Neural crest cell (in vitro differentiated cells): ENCODE measurements around the gene ACVR1C. TPM values are rescaled to one million over a fixed set of nuclear protein-coding genes. Genes with fewer than 3 reads are reported as not detected.
A peak's percentile ranks its signal among the peaks of the same experiment; 100 is the strongest.

Experiments used
- DNase-seq: peaks from one replicate; pipeline ENCODE4 v3.0.0; 2021; ENCODE audit warnings: low read depth, mixed read lengths, low spot score
- H3K27ac Mint-ChIP-seq: one replicate; pipeline ENCODE4 v1.8.0; 2021; ENCODE audit warnings: mild to moderate bottlenecking, mixed read lengths; ENCODE audit not compliant: unreplicated experiment
- H3K27me3 Mint-ChIP-seq: 2 replicates; pipeline ENCODE4 v1.8.0; 2021; ENCODE audit warnings: low read depth, mild to moderate bottlenecking, mixed read lengths
- H3K36me3 Mint-ChIP-seq: 2 replicates; pipeline ENCODE4 v1.8.0; 2021; ENCODE audit warnings: low read depth, mild to moderate bottlenecking, mixed read lengths
- H3K4me1 Mint-ChIP-seq: 2 replicates; pipeline ENCODE4 v1.8.0; 2021; ENCODE audit warnings: mixed read lengths
- H3K4me3 Mint-ChIP-seq: one replicate; pipeline ENCODE4 v1.8.0; 2021; ENCODE audit warnings: mild to moderate bottlenecking, mixed read lengths
- H3K9me3 Mint-ChIP-seq: 2 replicates; pipeline ENCODE4 v1.8.0; 2021; ENCODE audit warnings: mixed read lengths
- CTCF ChIP-seq: fragments of 200-600 bp; sonication (generic); conservative IDR thresholded peaks from 2 replicates; pipeline ENCODE4 v1.5.0; 2021; ENCODE audit warnings: antibody characterized with exemption, mild to moderate bottlenecking
- total RNA-seq: library from RNA; stranded (reverse); gene quantifications from 2 replicates; pipeline ENCODE4 v1.2.1, GENCODE V29; 2021

The ACVR1C gene
- total RNA-seq, 1 donor from 2014 or later: 0.26 TPM

GRCh38 chr2:157601807-157602206, 26.9 kb downstream of the ACVR1C start:
- H3K4me1 Mint-ChIP-seq: no peaks in the 10 kb centered on the region
- no peak for DNase-seq

GRCh38 chr2:157596992-157597681, 31.5 kb downstream of the ACVR1C start:
- Mint-ChIP-seq H3K4me3 (no peak overlapping the region), H3K4me1 (no peaks in the 10 kb centered on the region), H3K36me3 (no peaks in the 10 kb centered on the region), H3K27me3 (peaks cover 76% of the 10 kb centered on the region), H3K9me3 (no peaks in the 10 kb centered on the region), H3K27ac (no peak overlapping the region)
- DNase-seq: peak; percentile 39
- TF ChIP-seq CTCF: peak; percentile 65

More at GRCh38 chr2:157601807-157602206, 26.9 kb downstream of the ACVR1C start:
- no peaks in the 10 kb centered on the region for H3K9me3 Mint-ChIP-seq
- H3K36me3 Mint-ChIP-seq: no peaks in the 10 kb centered on the region
- H3K27me3 Mint-ChIP-seq: peaks cover 77% of the 10 kb centered on the region
- no peak overlapping the region for H3K4me3 Mint-ChIP-seq
- TF ChIP-seq CTCF: no peak
- no peak overlapping the region for H3K27ac Mint-ChIP-seq

GRCh38 chr2:157593411-157593810, 35.3 kb downstream of the ACVR1C start:
- no peak overlapping the region for H3K4me3 Mint-ChIP-seq

GRCh38 chr2:157592948-157593347, 35.7 kb downstream of the ACVR1C start:
- H3K27ac Mint-ChIP-seq: no peak overlapping the region
- H3K4me3 Mint-ChIP-seq: no peak overlapping the region
- peaks cover 70% of the 10 kb centered on the region for H3K27me3 Mint-ChIP-seq
- H3K4me1 Mint-ChIP-seq: no peaks in the 10 kb centered on the region
- peak; percentile 41 for TF ChIP-seq CTCF
- H3K9me3 Mint-ChIP-seq: no peaks in the 10 kb centered on the region
- no peak for DNase-seq
- no peaks in the 10 kb centered on the region for H3K36me3 Mint-ChIP-seq

More at GRCh38 chr2:157593411-157593810, 35.3 kb downstream of the ACVR1C start:
- no peak overlapping the region for H3K27ac Mint-ChIP-seq
- no peaks in the 10 kb centered on the region for H3K4me1 Mint-ChIP-seq
- H3K27me3 Mint-ChIP-seq: peaks cover 70% of the 10 kb centered on the region
- TF ChIP-seq CTCF: peak; percentile 10
- DNase-seq: no peak
- H3K36me3 Mint-ChIP-seq: no peaks in the 10 kb centered on the region
- H3K9me3 Mint-ChIP-seq: no peaks in the 10 kb centered on the region

- Mint-ChIP-seq H3K4me1 (no peaks in the 10 kb centered on the region), H3K9me3 (no peaks in the 10 kb centered on the region), H3K27me3 (peaks cover 64% of the 10 kb centered on the region), H3K4me3 (no peak overlapping the region), H3K36me3 (no peaks in the 10 kb centered on the region), H3K27ac (no peak overlapping the region)
- no peak for DNase-seq
- no peak for TF ChIP-seq CTCF
These were observed 36.3 kb downstream of the ACVR1C start for GRCh38 chr2:157592374-157592773.
